Germinal center (tissue), 1 donor: Measurements from ENCODE around the gene ACAD11.
A peak's percentile ranks its signal among the peaks of the same experiment; 100 is the strongest.
"Not testable (repeated sequence)": the region's sequence is repeated elsewhere in the genome, so short reads cannot be mapped to it uniquely, and the experiment has no call there.

Source experiments
- DNase-seq: peaks from one replicate; pipeline ENCODE4 v3.0.0; 2012; ENCODE audit warnings: mixed read lengths, low spot score

The ACAD11 gene

DNA sequence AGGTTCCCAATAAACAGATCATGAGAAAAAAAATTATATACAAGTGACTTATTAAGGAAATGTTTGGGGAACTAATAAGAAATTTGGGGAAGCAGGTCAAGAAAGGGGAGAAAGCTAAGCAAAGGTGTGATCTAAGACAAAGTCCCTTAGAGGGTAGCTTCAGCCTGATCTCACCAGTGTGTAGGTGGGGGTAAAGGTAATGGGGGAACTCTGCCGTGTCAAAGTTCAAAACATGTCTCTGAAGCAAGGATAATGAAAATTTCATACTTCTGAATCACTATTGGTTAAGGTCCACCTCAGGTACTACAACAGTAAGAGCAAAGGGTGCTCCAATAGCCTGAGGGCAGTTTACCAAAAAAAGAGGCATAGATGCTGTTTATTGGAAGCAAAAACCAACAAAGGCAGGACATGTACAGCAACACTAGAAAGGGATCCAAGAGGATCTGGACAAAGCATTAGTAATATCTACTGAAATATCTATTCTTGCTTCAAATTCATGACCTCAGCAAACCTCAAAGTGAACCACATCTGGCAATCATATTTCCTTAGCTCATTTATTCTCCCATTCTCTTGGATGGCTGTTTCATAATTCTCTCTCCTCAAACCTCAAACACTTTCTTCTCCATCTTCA lies 6.9 kb downstream of the ACAD11 start:
- no peak for DNase-seq

DNA sequence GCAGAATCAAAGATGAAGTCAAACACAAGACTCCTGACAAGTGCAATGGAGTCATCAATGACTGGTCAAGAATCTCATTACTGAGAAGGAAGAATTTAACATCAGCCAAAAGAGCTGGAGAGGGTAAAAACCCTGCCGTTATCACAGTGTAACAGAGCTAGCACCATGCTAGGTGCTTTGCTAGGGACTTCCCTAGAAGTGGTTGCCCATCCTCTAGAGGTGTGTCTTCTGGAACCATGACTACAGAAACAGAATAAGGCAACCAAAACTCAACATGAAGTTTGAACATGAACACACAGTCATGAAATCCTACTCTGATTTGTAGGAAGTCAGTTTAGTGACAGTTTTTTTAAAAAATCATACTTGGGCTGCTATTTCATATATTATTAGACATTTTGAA lies 9.5 kb downstream of the ACAD11 start:
- no peak for DNase-seq

DNA sequence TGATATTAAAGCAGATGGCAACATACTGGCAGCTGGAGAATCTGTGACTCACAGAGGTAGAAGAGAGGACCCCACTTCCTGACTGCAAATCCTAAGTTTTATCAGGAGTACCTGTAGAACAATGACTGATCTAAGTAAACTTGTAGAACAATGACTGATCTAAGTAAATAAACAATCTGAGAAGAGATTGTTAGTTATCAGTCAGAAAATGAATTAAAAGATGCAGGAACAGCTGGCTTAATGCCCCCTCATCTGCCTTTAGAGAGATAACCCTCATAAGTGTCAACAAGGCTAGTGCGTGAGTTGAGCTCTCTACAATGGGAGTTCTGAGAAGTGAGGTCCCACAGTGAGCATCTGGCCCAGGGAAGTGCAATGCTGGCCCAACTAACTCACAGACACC lies 14.6 kb downstream of the ACAD11 start:
- no peak for DNase-seq

DNA sequence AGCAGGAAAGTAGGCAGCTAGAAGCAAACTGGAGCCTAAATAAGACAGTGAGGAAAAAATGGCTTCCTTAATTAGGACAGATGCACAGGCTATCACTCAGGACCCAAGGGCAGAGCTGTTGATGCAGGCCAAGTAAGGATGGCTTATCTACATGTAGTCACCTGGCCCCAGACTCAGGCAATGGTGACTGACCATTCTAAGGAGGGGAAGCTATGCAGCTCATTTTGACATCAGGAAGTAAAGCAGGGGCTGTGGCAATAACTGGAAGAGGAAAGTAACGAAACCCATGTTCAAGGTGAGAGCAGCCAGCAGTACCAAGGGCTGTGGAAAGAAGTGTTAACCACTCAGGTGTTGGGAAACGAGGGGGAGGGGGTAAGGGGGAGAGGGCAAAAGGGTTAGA lies 16.2 kb downstream of the ACAD11 start:
- no peak for DNase-seq

DNA sequence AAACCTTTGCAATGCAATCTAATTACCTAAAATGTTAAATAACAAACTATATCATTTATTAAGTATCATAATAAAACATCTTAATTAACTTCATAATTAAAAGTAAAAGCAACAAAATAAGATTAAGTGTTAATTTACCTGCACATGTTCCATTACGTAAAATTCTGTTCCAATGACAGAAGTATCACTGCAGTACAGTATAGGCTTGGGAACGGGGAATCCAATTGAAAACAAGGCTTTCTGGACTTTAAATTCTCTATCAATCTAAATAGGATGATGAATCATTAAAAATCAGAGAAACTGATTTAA lies 17.1 kb downstream of the ACAD11 start:
- no peak for DNase-seq

DNA sequence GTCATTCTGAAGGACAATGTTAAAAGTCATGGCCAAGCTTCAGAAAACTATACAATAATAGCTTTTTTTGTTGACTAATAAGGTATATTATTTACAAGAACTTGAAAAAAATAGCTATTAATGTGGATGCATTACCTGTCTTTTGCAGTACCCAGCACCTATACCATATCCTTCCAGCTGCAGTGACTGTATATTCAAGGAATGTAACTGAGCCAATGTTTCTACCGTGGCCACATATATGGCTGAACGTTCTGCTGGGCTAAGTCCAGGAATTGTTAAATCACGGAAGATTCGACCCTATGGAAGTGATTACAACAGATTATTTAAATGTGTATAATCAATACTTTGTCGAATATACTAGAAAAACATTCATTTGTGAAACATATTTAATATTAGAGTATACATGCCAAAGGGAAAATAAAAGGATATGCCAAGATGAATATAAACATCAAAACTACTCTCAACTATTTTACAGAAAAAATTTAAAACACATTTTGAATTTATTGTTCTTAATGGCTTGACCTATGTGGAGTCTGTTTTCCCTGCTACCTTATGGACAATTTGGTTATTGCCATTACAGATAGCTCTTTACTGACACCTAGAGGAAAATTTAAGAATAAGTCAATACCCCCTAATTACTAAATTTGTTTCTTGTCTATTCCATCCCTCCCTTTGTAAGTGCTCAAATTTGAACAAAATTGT lies 17.6 kb downstream of the ACAD11 start:
- DNase-seq: peak; percentile 67

DNA sequence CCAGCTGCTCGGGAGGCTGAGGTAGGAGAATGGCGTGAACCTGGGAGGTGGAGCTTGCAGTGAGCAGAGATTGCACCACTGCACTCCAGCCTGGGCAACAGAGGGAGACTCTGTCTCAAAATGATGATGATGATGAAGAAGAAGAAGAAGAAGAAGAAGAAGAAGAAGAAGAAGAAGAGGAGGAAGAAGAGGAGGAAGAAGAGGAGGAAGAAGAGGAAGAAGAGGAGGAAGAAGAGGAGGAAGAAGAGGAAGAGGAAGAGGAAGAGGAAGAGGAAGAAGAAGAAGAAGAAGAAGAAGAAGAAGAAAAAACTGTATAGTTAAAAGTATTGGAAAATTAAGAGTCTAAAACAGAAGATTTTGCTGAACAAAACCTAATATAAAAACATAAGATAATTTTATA lies 18.2 kb downstream of the ACAD11 start:
- not testable (repeated sequence) for DNase-seq

DNA sequence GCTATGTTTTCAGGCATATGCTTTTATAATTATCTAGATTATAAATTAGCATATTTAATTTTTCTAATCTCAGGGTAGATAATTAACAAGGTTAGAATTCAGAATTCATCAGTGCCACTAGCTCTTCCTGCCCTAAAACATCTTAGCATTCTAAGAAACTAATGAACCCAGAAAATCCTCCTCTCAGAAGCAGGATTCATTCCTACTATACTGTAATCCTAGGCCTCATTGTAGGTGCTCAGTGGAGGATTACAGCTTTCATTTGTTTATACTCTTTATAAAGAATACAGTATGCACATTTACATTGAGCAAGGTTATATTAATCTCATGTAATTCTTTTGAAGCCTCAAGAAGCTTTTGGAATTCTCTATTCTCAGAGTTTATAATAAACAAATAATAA lies 20.9 kb downstream of the ACAD11 start:
- DNase-seq: no peak

DNA sequence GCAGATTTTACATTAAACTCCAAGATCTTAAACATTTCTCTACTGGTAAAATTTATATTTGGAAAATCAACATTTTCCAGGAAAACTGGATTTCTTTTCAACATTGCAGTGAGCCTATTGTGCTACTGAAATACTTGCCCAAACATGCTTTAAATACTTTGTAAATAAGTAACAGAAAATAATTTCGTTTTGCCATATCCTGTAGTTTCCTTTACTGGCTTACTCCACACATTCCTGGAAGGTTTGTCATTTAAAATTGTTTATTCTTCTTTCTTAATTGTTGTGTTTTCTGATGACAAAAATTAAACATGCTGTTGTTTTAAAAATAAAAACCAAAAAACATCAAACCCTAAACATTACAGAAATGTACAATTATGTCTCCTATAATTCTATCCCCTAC lies 22.0 kb downstream of the ACAD11 start:
- DNase-seq: no peak

DNA sequence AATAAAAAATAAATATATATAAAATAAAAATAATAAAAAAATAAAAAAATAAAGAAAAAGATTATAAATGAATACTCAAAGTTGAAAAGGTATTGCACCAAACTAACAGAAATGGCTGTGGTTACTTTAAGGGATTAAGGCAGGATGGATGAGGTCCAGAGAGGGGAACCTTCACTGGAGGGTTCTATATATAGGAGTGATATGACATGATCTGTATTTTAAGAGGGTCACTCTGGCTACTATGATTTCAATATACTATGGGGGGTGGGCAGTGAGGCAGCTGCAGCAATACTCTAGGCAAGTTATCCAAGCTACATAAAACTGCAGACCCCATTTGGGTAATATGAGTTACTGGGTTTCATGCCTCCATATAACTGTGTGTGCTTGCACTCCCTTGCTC lies 24.6 kb downstream of the ACAD11 start:
- no peak for DNase-seq

DNA sequence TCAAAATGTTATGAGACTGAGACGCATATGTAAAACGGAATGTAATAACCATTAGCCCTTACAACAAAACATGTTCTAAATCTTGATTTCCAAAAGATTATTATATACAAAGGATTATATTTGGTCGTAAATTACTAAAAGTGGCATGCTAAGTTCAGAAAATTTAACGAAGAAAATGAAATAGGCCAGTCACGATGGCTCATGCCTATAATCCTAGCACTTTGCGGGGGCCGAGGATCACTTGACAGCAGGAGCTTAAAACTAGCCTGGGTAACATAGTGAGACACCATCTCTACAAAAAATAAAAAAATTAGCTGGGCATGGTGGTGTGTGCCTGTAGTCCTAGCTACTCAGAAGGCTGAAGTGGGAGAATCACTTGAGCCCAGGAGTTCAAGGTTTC lies 29.0 kb downstream of the ACAD11 start:
- no peak for DNase-seq

DNA sequence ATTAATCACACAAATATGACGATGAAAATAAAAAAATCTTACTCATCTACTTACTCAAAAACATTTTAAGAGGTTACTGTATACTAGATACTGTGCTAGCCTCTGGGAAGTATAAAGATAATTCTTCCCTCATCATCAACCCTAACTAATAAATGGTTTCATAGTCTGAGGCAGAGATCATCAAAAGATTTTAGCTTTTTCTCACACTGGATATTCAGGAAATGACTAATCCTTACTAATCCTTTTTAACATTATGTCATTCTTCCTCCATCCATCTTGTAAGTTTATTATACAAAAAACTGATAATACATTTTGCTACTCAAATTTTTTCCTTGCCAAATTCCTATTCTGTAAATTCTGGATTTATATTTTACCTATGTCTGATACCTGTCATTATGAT lies 29.7 kb downstream of the ACAD11 start:
- no peak for DNase-seq

DNA sequence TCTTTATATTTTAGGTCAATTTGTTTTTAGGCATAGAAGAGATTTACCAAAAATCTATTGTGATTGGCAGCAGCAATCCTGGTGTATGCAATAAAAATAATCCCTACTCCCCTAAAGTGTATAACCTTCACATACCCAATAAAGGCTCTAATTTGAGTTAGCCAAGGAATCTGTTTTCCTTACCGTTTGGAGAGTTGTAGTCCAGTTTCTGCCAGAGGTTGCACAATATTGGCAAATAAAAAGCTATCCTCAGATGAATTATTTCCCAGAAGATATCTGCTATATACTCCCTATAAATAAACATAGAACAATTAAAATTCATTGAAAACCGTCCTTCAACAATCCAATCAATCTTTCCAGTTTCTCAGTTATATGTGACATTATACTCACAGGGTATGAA lies 31.5 kb downstream of the ACAD11 start:
- no peak for DNase-seq

DNA sequence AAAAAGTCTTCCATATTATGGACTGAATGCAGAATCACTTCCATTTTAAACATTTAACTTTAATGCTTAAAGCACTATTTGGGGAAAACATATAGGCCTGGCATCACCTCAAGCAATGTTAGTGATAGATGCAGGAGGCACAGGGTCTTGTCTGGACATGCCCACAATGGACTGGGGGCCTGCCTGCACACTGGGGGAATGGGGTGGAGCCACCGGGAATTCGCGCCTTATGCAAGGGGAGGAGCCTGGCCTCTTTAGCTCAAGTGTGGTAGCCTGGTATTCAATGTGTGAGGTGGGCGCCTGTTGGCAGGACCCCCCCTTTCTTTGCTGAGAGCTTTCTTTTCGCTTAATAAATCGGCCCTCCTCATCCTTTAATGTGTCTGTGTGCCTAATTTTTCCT lies 32.7 kb downstream of the ACAD11 start:
- no peak for DNase-seq

DNA sequence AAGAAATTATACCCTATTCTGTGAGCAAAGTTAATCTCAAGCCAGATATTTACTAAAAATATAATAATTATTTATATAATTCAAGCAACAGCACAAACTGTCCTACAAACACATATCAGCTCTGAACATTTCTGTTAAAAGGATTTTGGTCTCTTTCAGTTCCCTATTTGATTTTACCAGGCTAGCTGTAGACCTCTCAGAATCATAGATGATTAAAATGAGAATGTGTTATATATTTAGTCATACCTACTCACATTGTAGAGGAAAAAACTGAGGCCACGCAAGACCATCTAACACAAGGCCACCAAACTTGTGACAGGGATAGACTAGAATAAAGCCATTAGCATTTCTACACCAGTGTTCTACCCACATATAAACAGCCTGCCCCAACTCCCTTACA lies 34.0 kb downstream of the ACAD11 start:
- peak; percentile 24 for DNase-seq

DNA sequence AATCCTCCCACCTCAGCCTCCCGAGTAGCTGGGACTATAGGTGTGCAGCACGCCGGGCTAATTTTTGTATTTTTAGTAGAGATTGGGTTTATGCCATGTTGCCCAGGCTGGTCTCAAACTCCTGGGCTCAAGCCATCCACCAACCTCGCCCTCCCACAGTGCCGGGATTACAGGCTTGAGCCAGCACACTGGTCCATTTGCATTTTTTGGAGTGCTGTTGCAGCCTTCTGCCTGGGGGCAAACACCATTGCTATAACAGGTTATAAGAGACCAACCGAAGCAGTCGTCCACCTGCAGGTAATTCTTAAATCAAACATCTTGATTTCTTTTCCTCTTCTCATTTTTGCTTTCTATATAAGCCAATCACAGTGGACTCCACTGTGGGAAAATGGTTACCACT lies 34.8 kb downstream of the ACAD11 start:
- no peak for DNase-seq

DNA sequence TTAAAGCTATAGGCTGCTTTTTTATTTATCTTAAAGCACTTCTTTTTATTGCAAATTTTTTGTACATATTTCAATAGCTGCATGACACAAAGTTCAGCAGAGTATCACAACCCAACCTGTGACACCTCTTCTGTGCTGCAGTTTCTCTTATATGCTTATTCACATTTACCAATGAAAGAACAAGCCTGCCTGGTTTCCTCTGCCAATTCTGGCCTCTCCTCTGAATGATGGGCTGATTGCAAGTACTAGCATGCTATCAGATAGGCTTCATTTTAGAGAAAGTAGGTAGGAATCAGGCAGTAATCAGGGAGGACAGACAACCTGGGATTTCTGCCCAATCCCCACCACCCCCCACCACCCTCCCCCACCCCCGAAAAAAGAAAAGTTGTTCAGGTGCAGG lies 36.0 kb downstream of the ACAD11 start:
- DNase-seq: no peak

DNA sequence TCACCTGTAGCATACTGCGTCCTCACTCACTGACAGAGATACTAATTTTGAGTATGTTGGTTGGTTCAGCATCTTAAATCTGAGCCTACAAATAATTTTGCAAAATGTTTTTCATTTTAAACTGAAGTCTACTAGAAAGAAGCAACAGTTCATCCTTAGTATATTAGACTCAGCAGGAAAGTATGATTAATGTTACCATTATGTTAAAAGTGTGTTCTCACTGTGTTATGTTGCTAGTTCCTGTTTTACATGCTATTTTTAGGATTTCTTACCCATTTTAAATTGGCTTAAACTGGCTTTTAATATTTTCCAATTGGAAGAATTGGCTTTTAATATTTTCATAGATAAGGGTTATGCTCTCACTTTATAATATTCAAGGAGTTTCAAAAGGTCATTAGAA lies 36.8 kb downstream of the ACAD11 start:
- no peak for DNase-seq

DNA sequence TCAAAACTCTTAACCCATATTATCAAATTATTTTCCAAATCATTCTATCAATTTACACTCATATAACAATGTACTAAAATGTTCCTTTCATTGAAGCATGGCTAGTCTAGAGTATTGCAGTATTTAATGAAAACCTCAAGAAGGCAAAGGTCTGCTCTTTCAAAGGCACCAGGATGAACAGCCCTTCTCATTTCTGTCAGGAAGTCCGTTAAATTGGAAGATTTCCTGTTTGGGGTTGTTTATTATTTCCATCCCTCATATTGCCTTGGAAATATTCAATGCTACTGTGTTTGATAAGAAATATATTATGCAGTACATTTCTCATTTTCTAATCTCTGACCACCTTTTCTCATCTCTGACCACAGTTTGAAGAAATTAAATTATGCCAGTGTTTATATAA lies 37.5 kb downstream of the ACAD11 start:
- DNase-seq: no peak

DNA sequence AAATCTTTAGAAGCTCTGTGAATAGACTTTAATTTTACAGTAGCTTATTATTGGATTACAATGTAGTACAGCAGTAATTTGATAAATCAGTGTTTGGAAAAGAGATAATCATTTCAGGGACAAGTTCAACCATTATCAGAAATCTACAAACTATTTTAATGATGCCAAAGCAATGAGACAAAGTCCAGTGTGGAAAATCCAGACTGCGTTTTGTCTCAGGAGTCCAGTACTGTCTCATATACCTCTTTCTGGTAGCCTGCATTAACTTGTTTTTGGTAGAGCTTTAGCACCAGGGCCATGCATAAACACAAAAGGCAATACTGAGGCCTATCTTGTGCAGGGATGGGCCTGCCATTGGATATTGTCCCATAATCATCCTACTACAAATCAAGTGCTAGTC lies 42.8 kb downstream of the ACAD11 start:
- no peak for DNase-seq

DNA sequence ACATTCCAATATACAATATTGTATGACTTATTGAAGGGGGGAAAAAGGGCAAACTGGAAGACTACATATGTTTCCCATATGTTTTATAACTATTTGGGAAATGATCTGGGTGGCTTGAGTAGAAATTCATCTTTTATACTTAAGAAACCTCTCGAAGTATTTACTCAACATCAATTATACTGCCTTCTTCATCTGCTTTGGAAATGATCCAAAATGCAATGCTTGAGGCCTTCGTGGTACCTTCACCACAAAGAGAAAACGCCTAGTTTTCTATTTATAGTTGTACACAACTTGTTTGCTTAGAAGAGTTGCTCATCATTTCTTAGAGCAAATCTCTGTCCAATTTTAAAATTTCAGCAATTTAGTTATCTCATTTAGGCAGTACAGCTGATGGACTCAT lies 43.7 kb downstream of the ACAD11 start:
- no peak for DNase-seq

DNA sequence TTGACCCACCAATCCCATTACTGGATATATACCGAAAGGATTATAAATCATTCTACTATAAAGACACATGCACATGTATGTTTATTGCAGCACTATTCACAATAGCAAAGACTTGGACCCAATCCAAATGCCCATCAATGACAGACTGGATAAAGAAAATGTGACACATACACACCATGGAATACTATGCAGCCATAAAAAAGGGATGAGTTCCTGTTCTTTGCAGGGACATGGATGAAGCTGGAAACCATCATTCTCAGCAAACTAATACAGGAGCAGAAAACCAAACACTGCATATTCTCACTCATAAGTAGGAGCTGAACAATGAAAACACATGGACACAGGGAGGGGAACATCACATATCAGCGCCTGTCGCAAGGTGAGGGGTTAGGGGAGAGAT lies 44.3 kb downstream of the ACAD11 start:
- DNase-seq: not testable (repeated sequence)

DNA sequence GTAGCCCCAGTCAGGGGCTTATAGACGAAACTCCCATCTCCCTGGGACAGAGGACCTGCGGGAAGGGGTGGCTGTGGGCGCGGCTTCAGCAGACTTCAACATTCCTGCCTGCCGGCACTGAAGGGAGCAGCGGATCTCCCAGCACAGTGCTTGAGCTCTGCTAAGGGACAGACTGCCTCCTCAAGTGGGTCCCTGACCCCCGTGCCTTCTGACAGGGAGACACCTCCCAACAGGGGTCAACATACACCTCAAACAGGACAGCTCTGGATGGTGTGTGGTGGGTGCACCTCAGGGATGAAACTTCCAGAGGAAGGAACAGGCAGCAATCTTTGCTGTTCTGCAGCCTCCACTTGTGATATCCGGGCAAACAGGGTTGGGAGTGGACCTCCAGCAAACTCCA lies 53.0 kb downstream of the ACAD11 start:
- not testable (repeated sequence) for DNase-seq

DNA sequence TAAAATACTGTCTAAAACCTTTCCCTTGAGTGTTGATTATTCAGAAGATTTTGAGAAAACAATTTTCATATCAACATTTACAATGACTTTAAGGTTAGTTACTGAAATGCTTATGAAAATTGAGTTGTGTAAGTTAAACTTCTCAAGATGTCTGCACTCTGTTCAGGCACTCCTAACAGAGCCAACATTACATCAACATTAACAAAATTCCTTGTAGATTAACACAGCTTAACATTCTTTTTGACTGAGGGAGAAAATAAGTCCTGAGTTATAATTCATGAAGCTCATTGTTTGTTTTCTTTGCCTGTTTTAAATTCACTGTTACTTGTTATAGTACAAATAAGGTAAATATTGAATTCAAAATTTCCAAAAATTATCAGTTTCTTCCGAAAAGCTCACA lies 53.5 kb downstream of the ACAD11 start:
- no peak for DNase-seq
